Tibial nerve (tissue), 4 donors: ENCODE measurements around the gene ATXN10. TPM values are rescaled to one million over a fixed set of nuclear protein-coding genes. Genes with fewer than 3 reads are reported as not detected.
A peak's percentile ranks its signal among the peaks of the same experiment; 100 is the strongest.
"Not testable (repeated sequence)": the region's sequence is repeated elsewhere in the genome, so short reads cannot be mapped to it uniquely, and the experiment has no call there.

Experiments
- DNase-seq, 2 donors: peaks; one replicate each; pipeline ENCODE4 v3.0.0-alpha.2; 2019; ENCODE audit warnings: low spot score in 2 of 2
- H3K27ac ChIP-seq, 4 donors: fragments of 200-600 bp; sonication (generic) in 3 of 4; one replicate each; pipeline ENCODE4 v1.5.1; 2017 to 2019; ENCODE audit warnings: mild to moderate bottlenecking in 1 of 4
- H3K27me3 ChIP-seq, 2 donors: fragments of 200-600 bp; sonication (generic) in 1 of 2; one replicate each; pipeline versions ENCODE4 v1.5.1 to v1.6.0; 2017 to 2019
- H3K36me3 ChIP-seq, 3 donors: fragments of 200-600 bp; sonication (generic); one replicate each; pipeline ENCODE4 v1.5.1; 2018 to 2019
- H3K4me1 ChIP-seq, 4 donors: fragments of 200-600 bp; sonication (generic) in 3 of 4; one replicate each; pipeline ENCODE4 v1.5.1; 2017 to 2019
- H3K4me3 ChIP-seq, 4 donors: fragments of 200-600 bp; sonication (generic) in 3 of 4; one replicate each; pipeline ENCODE4 v1.5.1; 2017 to 2019; ENCODE audit warnings: mild to moderate bottlenecking in 1 of 4, moderate library complexity in 1 of 4
- H3K9me3 ChIP-seq, 4 donors: fragments of 200-600 bp; sonication (generic) in 3 of 4; one replicate each; pipeline ENCODE4 v1.5.1; 2017 to 2019
- CTCF ChIP-seq, 5 experiments: fragments of 200-600 bp in 3 of 5; fragments of 450-650 bp in 2 of 5; sonication (generic) in 3 of 5; IDR thresholded peaks; one replicate each; pipeline ENCODE4 v1.5.1; 2016 to 2019; ENCODE audit warnings: antibody characterized with exemption in 5 of 5, mild to moderate bottlenecking in 3 of 5, moderate library complexity in 2 of 5
- EP300 ChIP-seq, 2 donors: sonication (generic); formaldehyde crosslinking; IDR thresholded peaks; one replicate each; pipeline ENCODE4 v1.6.1; 2017; ENCODE audit warnings: antibody characterized with exemption in 2 of 2, mild to moderate bottlenecking in 1 of 2
- POLR2A ChIP-seq, 2 donors: fragments of 450-650 bp; IDR thresholded peaks; one replicate each; pipeline ENCODE4 v1.6.1; 2017; ENCODE audit warnings: antibody characterized with exemption in 2 of 2, mild to moderate bottlenecking in 2 of 2, moderate library complexity in 2 of 2
- WGBS, 2 donors: methylation state at CpG; one replicate each; pipeline ENCODE4 v1.1.5; 2018; 5-methylcytosine and 5-hydroxymethylcytosine counted together
- total RNA-seq, 4 donors: library from RNA; depleted of rRNA; stranded (reverse); fragments of >200 nt; gene quantifications; one replicate each; pipeline ENCODE4 v1.1.0, GENCODE V29; 2016

ATXN10 gene
- total RNA-seq, 4 donors from 2014 or later, result 163 to 197 (median 178) TPM

GRCh38 chr22:45667486-45667885 lies 4.1 kb upstream of the ATXN10 start:
- no peak for TF ChIP-seq EP300 (IDR thresholded peaks at IDR 0.05)
- TF ChIP-seq CTCF (IDR thresholded peaks at IDR 0.05), result no peak
- TF ChIP-seq POLR2A (IDR thresholded peaks at IDR 0.05), result no peak

GRCh38 chr22:45670363-45670762 lies 1.3 kb upstream of the ATXN10 start:
- H3K4me1 ChIP-seq, result peaks cover 0 to 34% (median 9%) of the 10 kb centered on the region in 4 donors
- H3K36me3 ChIP-seq, H3K27ac ChIP-seq, DNase-seq, H3K4me3 ChIP-seq, H3K9me3 ChIP-seq, H3K27me3 ChIP-seq: not testable (repeated sequence)
- WGBS, 2 donors, result 76 to 87% methylated on average over 2 of the region's 2 CpGs

More at GRCh38 chr22:45667486-45667885, 4.1 kb upstream of the ATXN10 start:
- 73 to 87% methylated on average over 5 of the region's 5 CpGs for WGBS, 2 donors
- H3K4me3 ChIP-seq, result no peak overlapping the region
- H3K27me3 ChIP-seq, result no peaks in the 10 kb centered on the region
- no peak for DNase-seq
- H3K27ac ChIP-seq, result no peak overlapping the region
- H3K4me1 ChIP-seq, result peaks cover 0 to 11% (median 0%) of the 10 kb centered on the region in 4 donors
- H3K36me3 ChIP-seq, result no peaks in the 10 kb centered on the region
- peaks cover 0 to 22% (median 0%) of the 10 kb centered on the region in 4 donors for H3K9me3 ChIP-seq

GRCh38 chr22:45670981-45671782 lies 452 bp upstream of the ATXN10 start:
- H3K4me3 ChIP-seq, result peak overlapping the region; percentile 77 to 91 (median 84)
- H3K27me3 ChIP-seq, result no peaks in the 10 kb centered on the region
- H3K36me3 ChIP-seq, result peaks cover 0 to 2% (median 0%) of the 10 kb centered on the region in 3 donors
- H3K27ac ChIP-seq, result peak overlapping the region; percentile 76 to 90 (median 86)
- TF ChIP-seq EP300 (IDR thresholded peaks at IDR 0.05) (no peak), POLR2A (IDR thresholded peaks at IDR 0.05) (no peak)
- WGBS, 2 donors, result 4 to 6% methylated on average over 21 to 32 of the region's 32 CpGs
- H3K9me3 ChIP-seq, result no peaks in the 10 kb centered on the region
- no peak for DNase-seq
- peaks cover 0 to 34% (median 9%) of the 10 kb centered on the region in 4 donors for H3K4me1 ChIP-seq

- H3K4me1 ChIP-seq, result peaks cover 0 to 37% (median 9%) of the 10 kb centered on the region in 4 donors
- H3K27ac ChIP-seq, result peak overlapping the region; percentile 76 to 90 (median 86)
- H3K9me3 ChIP-seq, result no peaks in the 10 kb centered on the region
- H3K4me3 ChIP-seq, result peak overlapping the region; percentile 77 to 91 (median 84)
- DNase-seq, result no peak
- H3K27me3 ChIP-seq, result no peaks in the 10 kb centered on the region
- H3K36me3 ChIP-seq, result peaks cover 0 to 7% (median 0%) of the 10 kb centered on the region in 3 donors
- TF ChIP-seq POLR2A (IDR thresholded peaks at IDR 0.05), result no peak
- 23 to 44% methylated on average over 4 to 8 of the region's 14 CpGs for WGBS, 2 donors
Observed at GRCh38 chr22:45672564-45673481, 1.2 kb downstream of the ATXN10 start.

- TF ChIP-seq EP300 (IDR thresholded peaks at IDR 0.05), result no peak
- no peak for TF ChIP-seq CTCF (IDR thresholded peaks at IDR 0.05)
- no peak for TF ChIP-seq POLR2A (IDR thresholded peaks at IDR 0.05)
- Histone ChIP-seq H3K4me3 (peak overlapping the region in 1 of 4 donors; percentile 77), H3K9me3 (no peaks in the 10 kb centered on the region), H3K4me1 (peaks cover 0 to 45% (median 9%) of the 10 kb centered on the region in 4 donors), H3K27ac (no peak overlapping the region), H3K27me3 (no peaks in the 10 kb centered on the region), H3K36me3 (peaks cover 0 to 7% (median 0%) of the 10 kb centered on the region in 3 donors)
- DNase-seq, result no peak
- 72 to 79% methylated on average over 10 of the region's 10 CpGs for WGBS, 2 donors
Observed at GRCh38 chr22:45673482-45674175, 2.0 kb downstream of the ATXN10 start.

- Histone ChIP-seq H3K9me3 (no peaks in the 10 kb centered on the region), H3K27ac (no peak overlapping the region), H3K4me3 (no peak overlapping the region), H3K4me1 (peaks cover 0 to 52% (median 9%) of the 10 kb centered on the region in 4 donors), H3K36me3 (peaks cover 0 to 7% (median 0%) of the 10 kb centered on the region in 3 donors), H3K27me3 (no peaks in the 10 kb centered on the region)
- DNase-seq, result no peak
- no peak for TF ChIP-seq POLR2A (IDR thresholded peaks at IDR 0.05)
- TF ChIP-seq CTCF (IDR thresholded peaks at IDR 0.05), result no peak
- TF ChIP-seq EP300 (IDR thresholded peaks at IDR 0.05), result no peak
- 97 to 98% methylated on average over 4 of the region's 4 CpGs for WGBS, 2 donors
Observed at GRCh38 chr22:45676024-45676423, 4.4 kb downstream of the ATXN10 start.
